SU-DHL-6 (cell line): ENCODE measurements around the gene MPZL1.

Experiments used
- EZH2phosphoT487 ChIP-seq: fragments of 200-600 bp; sonication (generic), shearing (Covaris generic); conservative IDR thresholded peaks from 2 replicates; pipeline ENCODE4 v1.6.1; 2018; ENCODE audit warnings: mild to moderate bottlenecking, antibody characterized with exemption, low read length, moderate library complexity, mixed read lengths
- TF ChIP-seq, protein P1 (sequence below): fragments of 200-600 bp; sonication (generic); IDR thresholded peaks from one replicate; pipeline ENCODE4 v1.5.1; 2017; ENCODE audit warnings: antibody characterized with exemption, mild to moderate bottlenecking, low read length, moderate library complexity; ENCODE audit not compliant: insufficient read depth, poor library complexity, severe bottlenecking

DNA sequence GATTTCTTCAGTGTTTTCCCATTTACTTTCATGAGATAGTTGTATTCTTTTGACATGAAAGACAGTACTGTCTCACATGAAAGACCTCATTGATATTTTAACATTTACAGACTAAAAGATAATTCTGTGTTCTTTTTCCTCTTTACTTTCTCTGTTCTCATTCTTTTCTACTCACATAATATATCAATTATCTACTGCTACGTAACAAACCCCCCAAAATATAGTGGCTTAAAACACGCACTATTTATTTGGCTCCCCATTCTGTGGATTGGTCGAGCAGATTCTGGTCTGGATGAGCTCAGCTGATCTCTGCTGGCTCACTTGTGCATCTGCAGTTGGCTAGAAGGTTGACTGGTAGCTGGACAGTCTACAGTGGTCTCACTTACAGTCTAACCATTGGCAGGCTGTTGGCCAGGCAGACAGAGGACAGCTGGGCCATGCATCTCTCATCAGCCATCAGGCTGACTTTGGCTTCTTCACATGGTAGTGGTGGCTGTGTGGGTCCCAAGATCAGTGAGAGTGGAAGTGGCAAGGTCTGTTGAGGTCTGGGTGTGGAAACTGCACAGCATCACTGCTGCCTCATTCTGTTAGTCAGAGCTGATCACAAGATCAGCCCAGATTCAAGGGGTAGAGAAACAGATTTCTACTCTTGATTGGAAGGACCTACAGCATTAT, 63.2 kb downstream of the MPZL1 start:
- TF ChIP-seq, protein P1, sequence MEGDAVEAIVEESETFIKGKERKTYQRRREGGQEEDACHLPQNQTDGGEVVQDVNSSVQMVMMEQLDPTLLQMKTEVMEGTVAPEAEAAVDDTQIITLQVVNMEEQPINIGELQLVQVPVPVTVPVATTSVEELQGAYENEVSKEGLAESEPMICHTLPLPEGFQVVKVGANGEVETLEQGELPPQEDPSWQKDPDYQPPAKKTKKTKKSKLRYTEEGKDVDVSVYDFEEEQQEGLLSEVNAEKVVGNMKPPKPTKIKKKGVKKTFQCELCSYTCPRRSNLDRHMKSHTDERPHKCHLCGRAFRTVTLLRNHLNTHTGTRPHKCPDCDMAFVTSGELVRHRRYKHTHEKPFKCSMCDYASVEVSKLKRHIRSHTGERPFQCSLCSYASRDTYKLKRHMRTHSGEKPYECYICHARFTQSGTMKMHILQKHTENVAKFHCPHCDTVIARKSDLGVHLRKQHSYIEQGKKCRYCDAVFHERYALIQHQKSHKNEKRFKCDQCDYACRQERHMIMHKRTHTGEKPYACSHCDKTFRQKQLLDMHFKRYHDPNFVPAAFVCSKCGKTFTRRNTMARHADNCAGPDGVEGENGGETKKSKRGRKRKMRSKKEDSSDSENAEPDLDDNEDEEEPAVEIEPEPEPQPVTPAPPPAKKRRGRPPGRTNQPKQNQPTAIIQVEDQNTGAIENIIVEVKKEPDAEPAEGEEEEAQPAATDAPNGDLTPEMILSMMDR, result no peak
- no peak for TF ChIP-seq EZH2phosphoT487
